Stimulated activated CD8-positive, alpha-beta memory T cell treated with anti-CD3 and anti-CD28 coated beads, Interleukin-4, amount 100 ng/mL, for 4 hours (primary cell): ENCODE data around the gene AHNAK2.

Source experiments
- DNase-seq, 2 donors: peaks; one replicate each; pipeline ENCODE4 v3.0.0-alpha.2; 2020; ENCODE audit warnings: low read depth in 2 of 2, low spot score in 1 of 2

Gene AHNAK2

DNA sequence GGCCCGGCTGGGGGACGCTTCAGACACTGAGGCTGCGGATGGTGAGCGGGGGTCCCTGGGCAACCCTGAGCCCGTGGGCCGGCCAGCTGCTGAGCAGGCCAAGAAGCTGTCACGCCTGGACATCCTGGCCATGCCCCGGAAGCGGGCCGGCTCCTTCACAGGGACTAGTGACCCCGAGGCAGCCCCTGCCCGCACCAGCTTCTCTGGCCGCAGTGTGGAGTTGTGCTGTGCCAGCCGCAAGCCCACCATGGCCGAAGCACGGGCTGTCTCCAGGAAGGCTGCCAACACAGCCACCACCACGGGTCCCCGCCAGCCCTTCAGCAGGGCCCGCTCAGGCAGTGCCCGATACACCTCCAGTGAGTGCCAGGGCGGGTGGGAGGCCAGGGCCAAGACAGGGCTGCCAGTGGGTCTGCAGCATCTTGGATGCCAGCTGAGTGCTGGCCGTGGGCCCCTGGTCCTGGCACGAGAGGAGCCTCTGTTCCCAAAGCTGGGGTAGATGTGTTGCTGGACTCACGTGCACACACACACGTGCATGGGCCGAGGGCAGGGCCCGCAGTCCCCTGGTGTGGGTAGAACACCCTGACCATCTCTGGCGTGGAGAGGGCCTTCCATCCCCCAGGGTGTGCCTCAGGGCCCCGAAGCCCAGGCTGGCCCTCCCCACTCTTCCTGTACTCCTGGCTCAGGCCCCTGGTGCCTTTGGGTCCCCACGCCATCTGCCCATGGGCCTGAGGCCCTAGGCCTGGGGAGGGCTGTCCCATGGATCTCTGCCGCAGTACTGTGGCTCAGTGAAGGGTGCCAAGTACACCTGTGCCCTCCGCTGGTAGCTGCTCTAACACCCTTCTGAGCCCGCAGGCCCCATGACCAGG is 90.3 kb downstream of the AHNAK2 start:
- no peak for DNase-seq
